ENCODE results near the gene GCFC2.
"Not testable (repeated sequence)": the region's sequence is repeated elsewhere in the genome, so short reads cannot be mapped to it uniquely, and the experiment has no call there.

Gene GCFC2

DNA sequence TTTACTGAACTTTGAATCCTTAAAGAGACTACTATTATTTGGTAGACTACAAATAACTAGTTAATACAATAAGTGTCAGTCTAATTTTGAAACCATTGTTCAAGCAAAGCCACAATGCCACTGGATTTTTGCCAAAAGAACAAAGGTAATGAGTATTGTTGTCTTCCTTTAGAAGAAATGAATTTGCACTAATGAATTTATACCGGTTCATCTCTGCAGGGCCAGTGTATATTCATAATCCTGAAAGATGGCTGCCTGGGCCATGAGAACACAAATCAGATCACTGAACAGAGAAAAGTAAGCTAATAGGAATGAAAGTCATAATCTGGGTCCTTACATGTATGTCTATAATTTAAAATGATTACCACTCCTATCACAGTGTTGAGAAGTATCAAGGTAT, 31.2 kb downstream of the GCFC2 start:
- no peak for TF ChIP-seq CTCF (IDR thresholded peaks at IDR 0.05; ENCODE audit: extremely low read depth, missing control alignments)
- DNase-seq (ENCODE audit: low spot score) = no peak

DNA sequence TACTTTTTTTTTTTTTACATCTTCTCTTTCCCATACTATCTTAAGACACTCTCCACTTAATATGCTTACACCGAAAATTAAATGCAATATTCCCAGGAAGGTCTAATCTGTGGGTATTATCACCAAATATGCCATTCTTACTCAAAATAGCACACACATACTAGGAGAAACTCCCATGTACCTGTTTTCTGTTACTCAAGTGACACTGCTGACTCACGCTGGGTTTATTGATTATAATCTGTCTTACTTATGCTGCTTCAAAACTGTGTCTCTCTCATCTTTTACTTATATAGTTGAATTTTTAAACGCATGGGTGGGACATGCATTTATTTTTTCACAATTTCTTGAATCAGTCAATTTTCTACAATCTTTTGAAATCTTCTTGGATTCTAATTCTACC, 34.3 kb downstream of the GCFC2 start:
- TF ChIP-seq CTCF (IDR thresholded peaks at IDR 0.05; ENCODE audit: extremely low read depth, missing control alignments) = no peak
- no peak for DNase-seq (ENCODE audit: low spot score)

DNA sequence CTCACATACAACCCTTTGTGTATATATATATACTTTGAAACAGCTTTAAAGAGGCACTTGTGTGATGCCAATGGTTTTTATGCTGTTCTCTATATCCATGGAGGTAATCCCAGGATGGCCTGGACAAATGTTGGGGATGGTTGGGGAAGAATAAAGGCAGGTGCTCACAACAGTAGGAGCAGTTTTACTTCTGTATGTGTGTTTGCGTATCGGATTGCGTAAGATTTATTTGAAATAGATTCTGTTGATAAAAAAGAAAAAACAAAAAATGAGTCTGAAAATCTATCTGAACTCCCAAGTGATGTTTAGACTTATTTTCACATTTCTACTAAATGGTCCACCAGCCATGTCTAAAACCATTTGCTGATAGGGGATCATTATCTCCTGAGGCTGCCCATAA, 34.8 kb downstream of the GCFC2 start:
- no peak for DNase-seq (ENCODE audit: low spot score)

GRCh38 chr2:75675423-75675822, 35.3 kb downstream of the GCFC2 start:
- DNase-seq (ENCODE audit: low spot score) = not testable (repeated sequence)

More for the DNA sequence above, 34.8 kb downstream of the GCFC2 start:
- TF ChIP-seq CTCF (IDR thresholded peaks at IDR 0.05; ENCODE audit: extremely low read depth, missing control alignments) = no peak

DNA sequence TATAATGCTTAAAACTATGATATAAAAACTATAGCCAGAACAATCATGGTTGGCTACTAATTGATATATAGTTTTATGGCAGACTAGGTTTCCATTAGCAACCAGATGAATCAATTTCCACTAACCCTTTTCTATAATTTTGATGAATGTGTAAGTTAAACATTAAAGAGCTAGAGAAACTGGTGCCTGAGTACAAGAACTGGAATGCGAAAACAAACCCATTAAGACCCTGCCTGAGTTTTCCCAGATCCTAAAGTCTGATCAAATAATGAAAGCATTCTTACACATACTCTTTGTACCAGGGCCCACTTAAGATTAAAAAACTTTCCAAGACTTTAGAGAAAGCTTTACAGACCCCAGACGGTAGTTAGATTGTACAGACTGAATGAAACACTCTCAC, 42.8 kb downstream of the GCFC2 start:
- DNase-seq (ENCODE audit: low spot score) = no peak
- TF ChIP-seq CTCF (IDR thresholded peaks at IDR 0.05; ENCODE audit: extremely low read depth, missing control alignments) = no peak

DNA sequence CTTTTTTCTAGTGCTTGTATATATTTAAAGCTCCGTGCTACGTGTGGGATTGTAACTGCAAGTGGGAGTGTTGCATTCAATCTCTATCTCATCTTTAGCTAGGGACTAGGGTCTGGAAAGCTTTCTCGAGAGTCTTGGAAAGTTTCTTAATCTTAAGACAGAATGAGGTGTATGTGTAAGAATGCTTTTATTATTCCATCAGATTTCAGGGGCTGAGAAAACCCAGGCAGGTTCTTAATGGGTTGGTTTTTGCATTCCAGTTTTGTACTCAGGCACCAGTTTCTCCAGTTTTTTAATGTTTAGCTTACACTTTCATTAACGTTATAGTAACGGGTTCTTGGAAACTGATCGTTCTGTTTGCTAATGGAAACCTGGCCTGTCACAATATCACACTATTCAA, 43.8 kb downstream of the GCFC2 start:
- no peak for DNase-seq (ENCODE audit: low spot score)
- TF ChIP-seq CTCF (IDR thresholded peaks at IDR 0.05; ENCODE audit: extremely low read depth, missing control alignments) = no peak

DNA sequence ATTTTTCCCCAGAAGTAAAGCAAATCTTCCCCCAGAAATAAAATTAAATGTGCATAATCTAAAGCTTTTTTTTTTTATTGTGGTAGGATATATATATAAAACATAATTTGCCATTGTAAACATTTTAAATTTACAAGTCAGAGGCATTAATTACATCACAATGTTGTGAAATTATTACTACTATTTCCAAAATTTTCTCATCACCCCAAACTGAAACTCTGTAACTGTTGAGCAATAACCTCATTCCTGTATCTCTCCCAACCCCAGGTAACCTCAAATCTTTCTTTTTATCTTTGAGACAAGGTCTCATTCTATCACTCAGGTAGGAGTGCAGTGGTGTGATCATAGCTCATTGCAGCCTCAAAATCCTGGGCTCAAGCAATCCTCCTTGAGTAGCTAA, 52.9 kb downstream of the GCFC2 start:
- no peak for DNase-seq (ENCODE audit: low spot score)
- no peak for TF ChIP-seq CTCF (IDR thresholded peaks at IDR 0.05; ENCODE audit: extremely low read depth, missing control alignments)

- TF ChIP-seq CTCF (IDR thresholded peaks at IDR 0.05; ENCODE audit: extremely low read depth, missing control alignments) = no peak
- DNase-seq (ENCODE audit: low spot score) = no peak
Measured at GRCh38 chr2:75656563-75656962, 54.2 kb downstream of the GCFC2 start.

Data from GM20000 (cell line).